OCI-LY7 (cell line): ENCODE results near the gene GABRG3. TPM values are rescaled to one million over a fixed set of nuclear protein-coding genes. Genes with fewer than 3 reads are reported as not detected.

Source experiments
- BruUV-seq: library from RNA; stranded (reverse); fragments of 400-500 nt; replicated peaks from 2 replicates; lab custom pipeline; 2021; lab: Mats Ljungman, UMichigan
- CTCF ChIA-PET: fragments of 300-600 bp; sonication (Branson Sonifier 250); formaldehyde crosslinking; loops from one replicate; lab custom pipeline; 2022; ENCODE audit warnings: antibody characterized with exemption; ENCODE audit not compliant: unreplicated experiment; lab: Charles Lee
- POLR2A ChIA-PET: fragments of 300-600 bp; sonication (Branson Sonifier 250); formaldehyde crosslinking; loops from one replicate; lab custom pipeline; 2022; ENCODE audit warnings: antibody characterized with exemption; lab: Charles Lee
- DNase-seq: peaks from one replicate; pipeline ENCODE4 v3.0.0-alpha.2; 2015; ENCODE audit warnings: low spot score
- H2AFZ ChIP-seq: fragments of 200-600 bp; sonication (generic), shearing (Covaris generic); 2 replicates; pipeline ENCODE4 v1.6.1; 2014; ENCODE audit warnings: mild to moderate bottlenecking, antibody characterized with exemption, low read length, moderate library complexity
- H3K27ac ChIP-seq: fragments of 200-600 bp; sonication (generic); 2 replicates; pipeline ENCODE4 v1.5.1; 2014; ENCODE audit warnings: mixed run types, low read depth, mild to moderate bottlenecking, moderate library complexity, low read length, inconsistent platforms; ENCODE audit not compliant: poor library complexity, severe bottlenecking
- H3K36me3 ChIP-seq: fragments of 200-600 bp; sonication (generic); 2 replicates; pipeline ENCODE4 v1.6.1; 2014; ENCODE audit warnings: mild to moderate bottlenecking, antibody characterized with exemption, low read length, moderate library complexity, mixed read lengths; ENCODE audit not compliant: insufficient read depth
- H3K4me1 ChIP-seq: fragments of 200-600 bp; sonication (generic); 2 replicates; pipeline ENCODE4 v1.5.1; 2014; ENCODE audit warnings: mild to moderate bottlenecking, low read length; ENCODE audit not compliant: insufficient read depth, poor library complexity, severe bottlenecking
- H3K4me2 ChIP-seq: fragments of 200-600 bp; sonication (generic); 2 replicates; pipeline ENCODE4 v1.6.1; 2014; ENCODE audit warnings: mild to moderate bottlenecking, low read length
- H3K4me3 ChIP-seq: fragments of 200-600 bp; sonication (generic); 2 replicates; pipeline ENCODE4 v1.5.1; 2014; ENCODE audit warnings: mild to moderate bottlenecking, low read depth, low read length; ENCODE audit not compliant: poor library complexity, severe bottlenecking
- H3K79me2 ChIP-seq: fragments of 200-600 bp; sonication (generic); 2 replicates; pipeline ENCODE4 v1.6.1; 2016; ENCODE audit warnings: low read depth, mild to moderate bottlenecking, low read length, moderate library complexity, mixed read lengths; ENCODE audit not compliant: insufficient read depth
- H3K9me2 ChIP-seq: fragments of 200-600 bp; sonication (generic); 2 replicates; pipeline ENCODE4 v1.6.1; 2016; ENCODE audit warnings: mild to moderate bottlenecking, low read length, mixed read lengths; ENCODE audit not compliant: insufficient read depth
- H3K9me3 ChIP-seq: fragments of 200-600 bp; sonication (generic); 2 replicates; pipeline ENCODE4 v1.6.1; 2014; ENCODE audit warnings: mild to moderate bottlenecking, mixed run types, low read length, mixed read lengths
- H4K20me1 ChIP-seq: fragments of 200-600 bp; sonication (generic); 2 replicates; pipeline ENCODE4 v1.6.1; 2014; ENCODE audit warnings: mild to moderate bottlenecking, antibody characterized with exemption, low read length, moderate library complexity, mixed read lengths; ENCODE audit not compliant: insufficient read depth
- CTCF ChIP-seq: fragments of 200-600 bp; sonication (generic); conservative IDR thresholded peaks from 2 replicates; pipeline ENCODE4 v1.5.1; 2014; ENCODE audit warnings: mild to moderate bottlenecking, antibody characterized with exemption, low read length, moderate library complexity, mixed read lengths
- EZH2phosphoT487 ChIP-seq: fragments of 200-600 bp; sonication (generic); IDR thresholded peaks from 2 replicates; pipeline ENCODE4 v1.6.1; 2018; ENCODE audit warnings: low read depth, borderline replicate concordance, mild to moderate bottlenecking, mixed run types, antibody characterized with exemption, low read length, moderate library complexity, mixed read lengths
- intact Hi-C: fragments of 100-400 bp; cut with micrococcal nuclease; formaldehyde crosslinking; loops from one replicate; pipeline ENCODE4 v1.10.0; 2022; ENCODE audit not compliant: unreplicated experiment
- total RNA-seq, 2 experiments: library from RNA; depleted of rRNA in 1 of 2; stranded (reverse); fragments of >200 nt in 1 of 2; shearing (Covaris generic) in 1 of 2; gene quantifications; 2 replicates each; pipeline ENCODE4 v1.2.3, GENCODE V29; 2014 to 2022

Gene GABRG3
- total RNA-seq, 2 experiments from 2014 or later = not detected

GRCh38 chr15:27054426-27054825 is 83.4 kb downstream of the GABRG3 start:
- H4K20me1 ChIP-seq = no peaks in the 10 kb centered on the region
- no peaks in the 10 kb centered on the region for H3K9me2 ChIP-seq
- no peak overlapping the region for H3K27ac ChIP-seq
- ChIA-PET POLR2A (interaction anchor here (0.6 kb wide), 1 partner anchor 164 kb away, joined by 3 read pairs; no protein-coding TSS in a partner anchor), CTCF (no interaction called here)
- BruUV-seq = no TSS peak
- TF ChIP-seq EZH2phosphoT487 = no peak
- no peak for TF ChIP-seq CTCF
- H3K79me2 ChIP-seq = no peaks in the 10 kb centered on the region
- no peaks in the 10 kb centered on the region for H3K4me1 ChIP-seq
- H3K4me3 ChIP-seq = no peak overlapping the region
- no peak overlapping the region for H3K4me2 ChIP-seq
- no peak for DNase-seq
- H3K36me3 ChIP-seq = no peaks in the 10 kb centered on the region
- H3K9me3 ChIP-seq = no peaks in the 10 kb centered on the region
- H2AFZ ChIP-seq = no peak overlapping the region
- intact Hi-C loops = no loop called here

DNA sequence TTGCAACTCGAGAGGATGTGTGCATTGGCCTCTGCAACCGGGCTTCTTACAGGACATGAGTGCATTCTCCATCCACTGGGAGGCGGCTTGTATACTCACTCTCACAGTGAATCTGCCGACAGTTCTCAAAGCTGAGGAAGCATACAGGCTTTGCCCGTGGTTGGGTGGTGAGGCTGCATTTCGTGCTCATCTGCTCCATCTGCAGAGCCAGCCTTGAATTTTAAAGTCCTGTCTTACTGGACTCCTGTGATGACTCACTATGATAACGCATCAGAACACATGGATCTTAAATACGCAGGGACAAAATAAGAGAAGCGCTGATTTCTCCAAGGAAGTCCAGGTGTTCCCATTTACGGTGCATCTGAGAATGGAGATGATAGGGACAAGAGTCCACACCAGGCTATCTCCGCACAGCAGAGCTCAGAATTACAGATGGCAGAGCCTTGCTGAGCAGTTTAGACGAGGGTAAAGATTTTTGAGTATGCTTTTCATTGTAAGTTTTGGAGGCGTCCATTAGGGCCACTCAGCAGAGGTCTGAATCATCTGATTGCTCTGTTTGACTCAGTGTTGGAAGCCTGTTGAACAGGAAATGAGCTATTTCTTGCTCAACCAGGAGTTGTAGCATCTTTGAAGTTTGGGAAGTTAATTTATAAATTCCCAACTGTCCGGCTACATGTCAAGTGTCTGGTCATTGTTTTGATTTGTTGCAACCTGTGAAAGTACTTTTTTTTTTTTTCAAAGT is 87.1 kb downstream of the GABRG3 start:
- H4K20me1 ChIP-seq = no peaks in the 10 kb centered on the region
- TF ChIP-seq EZH2phosphoT487 (no peak), CTCF (no peak)
- H3K27ac ChIP-seq = no peak overlapping the region
- H3K36me3 ChIP-seq = no peaks in the 10 kb centered on the region
- DNase-seq = no peak
- H3K4me2 ChIP-seq = no peak overlapping the region
- H3K4me3 ChIP-seq = no peak overlapping the region
- no peaks in the 10 kb centered on the region for H3K4me1 ChIP-seq
- BruUV-seq = no TSS peak
- no peaks in the 10 kb centered on the region for H3K9me3 ChIP-seq
- ChIA-PET POLR2A (no interaction called here), CTCF (no interaction called here)
- intact Hi-C loops = no loop called here
- no peaks in the 10 kb centered on the region for H3K79me2 ChIP-seq
- no peaks in the 10 kb centered on the region for H3K9me2 ChIP-seq
- H2AFZ ChIP-seq = no peak overlapping the region

DNA sequence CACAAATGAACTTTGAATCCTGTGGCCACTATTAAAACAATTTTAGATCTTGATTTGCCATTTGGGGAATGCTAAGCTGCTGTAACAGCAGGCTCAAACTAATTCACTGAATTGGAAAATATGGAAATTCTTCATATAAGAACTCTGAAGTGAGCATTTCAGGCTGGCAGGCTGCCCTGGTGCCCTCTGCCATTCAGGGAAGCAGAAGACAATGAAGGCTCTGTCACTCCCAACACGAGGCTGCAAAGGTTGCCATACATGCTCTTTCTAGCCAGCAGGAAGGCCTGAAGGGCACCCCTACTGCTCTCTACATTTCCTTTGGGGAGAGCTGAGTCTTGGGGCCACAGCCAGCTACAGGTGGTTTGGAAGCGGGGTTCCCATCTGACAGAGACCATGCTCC is 88.0 kb downstream of the GABRG3 start:
- H3K9me2 ChIP-seq = no peaks in the 10 kb centered on the region
- no peaks in the 10 kb centered on the region for H3K79me2 ChIP-seq
- DNase-seq = no peak
- no peak overlapping the region for H3K27ac ChIP-seq
- intact Hi-C loops = no loop called here
- no peak for TF ChIP-seq CTCF
- no peak for TF ChIP-seq EZH2phosphoT487
- H2AFZ ChIP-seq = no peak overlapping the region
- H3K4me1 ChIP-seq = no peaks in the 10 kb centered on the region
- H3K4me2 ChIP-seq = no peak overlapping the region
- ChIA-PET POLR2A (no interaction called here), CTCF (no interaction called here)
- no TSS peak for BruUV-seq
- H3K4me3 ChIP-seq = no peak overlapping the region
- no peaks in the 10 kb centered on the region for H3K36me3 ChIP-seq
- H3K9me3 ChIP-seq = no peaks in the 10 kb centered on the region
- no peaks in the 10 kb centered on the region for H4K20me1 ChIP-seq
